Neural crest cell (in vitro differentiated cells): ENCODE measurements around the gene TGOLN2. TPM values are rescaled to one million over a fixed set of nuclear protein-coding genes. Genes with fewer than 3 reads are reported as not detected.
"Not testable (repeated sequence)": the region's sequence is repeated elsewhere in the genome, so short reads cannot be mapped to it uniquely, and the experiment has no call there.

ENCODE experiments used
- DNase-seq: peaks from one replicate; pipeline ENCODE4 v3.0.0; 2021; ENCODE audit warnings: low read depth, mixed read lengths, low spot score
- H3K27ac Mint-ChIP-seq: one replicate; pipeline ENCODE4 v1.8.0; 2021; ENCODE audit warnings: mild to moderate bottlenecking, mixed read lengths; ENCODE audit not compliant: unreplicated experiment
- H3K27me3 Mint-ChIP-seq: 2 replicates; pipeline ENCODE4 v1.8.0; 2021; ENCODE audit warnings: low read depth, mild to moderate bottlenecking, mixed read lengths
- H3K36me3 Mint-ChIP-seq: 2 replicates; pipeline ENCODE4 v1.8.0; 2021; ENCODE audit warnings: low read depth, mild to moderate bottlenecking, mixed read lengths
- H3K4me1 Mint-ChIP-seq: 2 replicates; pipeline ENCODE4 v1.8.0; 2021; ENCODE audit warnings: mixed read lengths
- H3K4me3 Mint-ChIP-seq: one replicate; pipeline ENCODE4 v1.8.0; 2021; ENCODE audit warnings: mild to moderate bottlenecking, mixed read lengths
- H3K9me3 Mint-ChIP-seq: 2 replicates; pipeline ENCODE4 v1.8.0; 2021; ENCODE audit warnings: mixed read lengths
- CTCF ChIP-seq: fragments of 200-600 bp; sonication (generic); conservative IDR thresholded peaks from 2 replicates; pipeline ENCODE4 v1.5.0; 2021; ENCODE audit warnings: antibody characterized with exemption, mild to moderate bottlenecking
- total RNA-seq: library from RNA; stranded (reverse); gene quantifications from 2 replicates; pipeline ENCODE4 v1.2.1, GENCODE V29; 2021

TGOLN2 gene
- total RNA-seq, 1 donor from 2014 or later: 54.8 TPM

GRCh38 chr2:85355073-85355410, 27.3 kb upstream of the TGOLN2 start:
- no peak for TF ChIP-seq CTCF
- peak overlapping the region; percentile 99 for H3K27ac Mint-ChIP-seq
- H3K9me3 Mint-ChIP-seq: no peaks in the 10 kb centered on the region
- H3K4me1 Mint-ChIP-seq: peaks cover 37% of the 10 kb centered on the region
- peak overlapping the region; percentile 99 for H3K4me3 Mint-ChIP-seq
- no peak for DNase-seq
- H3K27me3 Mint-ChIP-seq: no peaks in the 10 kb centered on the region
- peaks cover 4% of the 10 kb centered on the region for H3K36me3 Mint-ChIP-seq

GRCh38 chr2:85354286-85355072, 26.7 kb upstream of the TGOLN2 start, which contains the start of the genes ELMOD3 and RETSAT:
TSS of gene ELMOD3 (plus strand) at chr2:85354769. CDS start at chr2:85357199, 2,430 bp downstream.
TSS of gene RETSAT (minus strand) at chr2:85354528. CDS start at chr2:85354507, 21 bp downstream.
- DNase-seq: peak; percentile 95
- H3K27ac Mint-ChIP-seq: peak within 1 kb of the TSS; percentile 99
- TF ChIP-seq CTCF: no peak
- H3K4me1 Mint-ChIP-seq: peaks cover 37% of the 10 kb centered on the region
- H3K27me3 Mint-ChIP-seq: no peaks in the 10 kb centered on the region
- H3K36me3 Mint-ChIP-seq: peaks cover 7% of the 10 kb centered on the region
- no peaks in the 10 kb centered on the region for H3K9me3 Mint-ChIP-seq
- peak within 1 kb of the TSS; percentile 99 for H3K4me3 Mint-ChIP-seq

- Mint-ChIP-seq H3K9me3 (no peaks in the 10 kb centered on the region), H3K27me3 (no peaks in the 10 kb centered on the region), H3K4me1 (peaks cover 37% of the 10 kb centered on the region), H3K36me3 (peaks cover 7% of the 10 kb centered on the region), H3K4me3 (peak overlapping the region; percentile 99), H3K27ac (peak overlapping the region; percentile 93)
- DNase-seq: no peak
- no peak for TF ChIP-seq CTCF
These were observed 26.1 kb upstream of the TGOLN2 start for GRCh38 chr2:85353876-85354285.

GRCh38 chr2:85347599-85347998, 19.8 kb upstream of the TGOLN2 start:
- DNase-seq: no peak
- H3K9me3 Mint-ChIP-seq: no peaks in the 10 kb centered on the region
- H3K27me3 Mint-ChIP-seq: no peaks in the 10 kb centered on the region
- no peak overlapping the region for H3K27ac Mint-ChIP-seq
- no peak overlapping the region for H3K4me3 Mint-ChIP-seq
- peaks cover under 1% of the 10 kb centered on the region for H3K4me1 Mint-ChIP-seq
- no peak for TF ChIP-seq CTCF
- H3K36me3 Mint-ChIP-seq: peaks cover 11% of the 10 kb centered on the region

- Mint-ChIP-seq H3K27me3 (no peaks in the 10 kb centered on the region), H3K9me3 (no peaks in the 10 kb centered on the region), H3K36me3 (peaks cover 4% of the 10 kb centered on the region), H3K4me1 (peaks cover 8% of the 10 kb centered on the region), H3K4me3 (no peak overlapping the region), H3K27ac (peak overlapping the region; percentile 50)
- TF ChIP-seq CTCF: no peak
- no peak for DNase-seq
These were observed 16.7 kb upstream of the TGOLN2 start for GRCh38 chr2:85344356-85344954.

GRCh38 chr2:85343207-85343895, 15.6 kb upstream of the TGOLN2 start:
- H3K9me3 Mint-ChIP-seq, H3K4me1 Mint-ChIP-seq, H3K4me3 Mint-ChIP-seq, H3K36me3 Mint-ChIP-seq, H3K27me3 Mint-ChIP-seq, DNase-seq, H3K27ac Mint-ChIP-seq: not testable (repeated sequence)
